Measurements from ENCODE around the gene CD22. TPM values are rescaled to one million over a fixed set of nuclear protein-coding genes. Genes with fewer than 3 reads are reported as not detected.
A peak's percentile ranks its signal among the peaks of the same experiment; 100 is the strongest.
"Not testable (repeated sequence)": the region's sequence is repeated elsewhere in the genome, so short reads cannot be mapped to it uniquely, and the experiment has no call there.

CD22 gene
- total RNA-seq, 1 experiment from 2014 or later, result not detected

GRCh38 chr19:35378356-35378755 lies 49.4 kb downstream of the CD22 start:
- no peaks in the 10 kb centered on the region for H3K79me2 ChIP-seq (ENCODE audit: insufficient read depth, low read length)
- no peaks in the 10 kb centered on the region for H4K20me1 ChIP-seq (ENCODE audit: control insufficient read depth, insufficient read depth, insufficient read length)
- H3K4ac ChIP-seq (ENCODE audit: low read depth, low read length), result no peak overlapping the region
- no peak overlapping the region for H2BK5ac ChIP-seq (ENCODE audit: insufficient read length, low read length)
- H3K9ac ChIP-seq (ENCODE audit: extremely low read depth, insufficient read length, low read length), result no peak overlapping the region
- TF ChIP-seq CTCF (conservative IDR thresholded peaks at IDR 0.05), result no peak
- WGBS (ENCODE audit: extremely low coverage, insufficient read length, low lambda C conversion rate), result no CpG with 5 or more reads among the region's 3 CpGs
- H4K8ac ChIP-seq (replicated peaks; ENCODE audit: insufficient read length, low read depth, low read length), result no peak overlapping the region
- no peaks in the 10 kb centered on the region; a peak in 1 of 7 replicates for H3K36me3 Mint-ChIP-seq (ENCODE audit: insufficient read depth in 1 of 3, low read depth in 3 of 3)
- peaks cover 5% of the 10 kb centered on the region for H3K9me3 ChIP-seq (ENCODE audit: control insufficient read depth, low read depth, low read length)
- no peak overlapping the region for H3K4me3 Mint-ChIP-seq
- H4K91ac ChIP-seq (ENCODE audit: insufficient read length, low read depth, low read length), result no peak overlapping the region
- no peaks in the 10 kb centered on the region for H3K23me2 ChIP-seq (ENCODE audit: insufficient read length, low read depth, low read length, poor library complexity, severe bottlenecking)
- H2BK15ac ChIP-seq (ENCODE audit: low read depth, low read length), result no peak overlapping the region
- H2BK120ac ChIP-seq (ENCODE audit: low read depth, low read length, poor library complexity, severe bottlenecking), result no peak overlapping the region
- H3K27me3 Mint-ChIP-seq (ENCODE audit: low read depth), result peaks cover 43% of the 10 kb centered on the region
- H3T11ph ChIP-seq (ENCODE audit: low read length), result no peak overlapping the region
- no peak overlapping the region for H3K27ac Mint-ChIP-seq
- no peaks in the 10 kb centered on the region for H3K27me3 ChIP-seq (ENCODE audit: insufficient read depth, low read length)
- H3K23ac ChIP-seq (ENCODE audit: insufficient read length, low read depth, low read length), result no peak overlapping the region
- H2AK5ac ChIP-seq (ENCODE audit: insufficient read length, low read length), result no peak overlapping the region
- no peak for DNase-seq
- no peaks in the 10 kb centered on the region for H3K79me1 ChIP-seq (ENCODE audit: insufficient read depth, low read depth, low read length, poor library complexity, severe bottlenecking)
- H2BK20ac ChIP-seq (ENCODE audit: low read depth, low read length, poor library complexity, severe bottlenecking), result no peak overlapping the region
- peaks cover 23 to 24% of the 10 kb centered on the region in 2 experiments for H3K4me1 Mint-ChIP-seq
- no peak overlapping the region for H2BK12ac ChIP-seq (ENCODE audit: insufficient read length, low read depth, low read length)
- no peak overlapping the region for H3K56ac ChIP-seq (ENCODE audit: insufficient read length, low read depth, low read length)
- H3K18ac ChIP-seq (ENCODE audit: insufficient read length, low read depth, low read length), result no peak overlapping the region
- no peak overlapping the region for H2AFZ ChIP-seq (ENCODE audit: low read length)
- no peak overlapping the region for H3K14ac ChIP-seq (ENCODE audit: insufficient read depth, low read length)
- 0 out of 2 replicates have a peak, but pooled peaks cover 2% of the 10 kb centered on the region for H3K4me1 ChIP-seq (ENCODE audit: insufficient read depth, low read length)
- H3K9me3 Mint-ChIP-seq, result peaks cover 22 to 26% of the 10 kb centered on the region in 2 experiments
- H3K27ac ChIP-seq (ENCODE audit: insufficient read length, low read depth, low read length), result no peak overlapping the region
- no peak overlapping the region for H4K5ac ChIP-seq (ENCODE audit: insufficient read length, low read depth, low read length)
- no peak overlapping the region for H3K4me2 ChIP-seq (ENCODE audit: insufficient read depth, insufficient read length, low read length)

GRCh38 chr19:35379545-35379944 lies 50.6 kb downstream of the CD22 start:
- not testable (repeated sequence) for H3K27ac ChIP-seq (ENCODE audit: insufficient read length, low read depth, low read length); H2BK120ac ChIP-seq (ENCODE audit: low read depth, low read length, poor library complexity, severe bottlenecking); H3K79me2 ChIP-seq (ENCODE audit: insufficient read depth, low read length); DNase-seq; H3T11ph ChIP-seq (ENCODE audit: low read length); H2BK12ac ChIP-seq (ENCODE audit: insufficient read length, low read depth, low read length); H3K9ac ChIP-seq (ENCODE audit: extremely low read depth, insufficient read length, low read length); H4K5ac ChIP-seq (ENCODE audit: insufficient read length, low read depth, low read length); H3K4me3 Mint-ChIP-seq; H3K4ac ChIP-seq (ENCODE audit: low read depth, low read length); H3K36me3 Mint-ChIP-seq (ENCODE audit: insufficient read depth in 1 of 3, low read depth in 3 of 3); H3K14ac ChIP-seq (ENCODE audit: insufficient read depth, low read length); H3K27me3 ChIP-seq (ENCODE audit: insufficient read depth, low read length); H3K4me2 ChIP-seq (ENCODE audit: insufficient read depth, insufficient read length, low read length); H3K18ac ChIP-seq (ENCODE audit: insufficient read length, low read depth, low read length); H2BK15ac ChIP-seq (ENCODE audit: low read depth, low read length); H3K23ac ChIP-seq (ENCODE audit: insufficient read length, low read depth, low read length); H2BK20ac ChIP-seq (ENCODE audit: low read depth, low read length, poor library complexity, severe bottlenecking); H3K4me1 ChIP-seq (ENCODE audit: insufficient read depth, low read length); H3K56ac ChIP-seq (ENCODE audit: insufficient read length, low read depth, low read length); H4K8ac ChIP-seq (replicated peaks; ENCODE audit: insufficient read length, low read depth, low read length); H4K91ac ChIP-seq (ENCODE audit: insufficient read length, low read depth, low read length); H2BK5ac ChIP-seq (ENCODE audit: insufficient read length, low read length); H2AFZ ChIP-seq (ENCODE audit: low read length); H3K79me1 ChIP-seq (ENCODE audit: insufficient read depth, low read depth, low read length, poor library complexity, severe bottlenecking); H2AK5ac ChIP-seq (ENCODE audit: insufficient read length, low read length); H4K20me1 ChIP-seq (ENCODE audit: control insufficient read depth, insufficient read depth, insufficient read length); H3K23me2 ChIP-seq (ENCODE audit: insufficient read length, low read depth, low read length, poor library complexity, severe bottlenecking)
- peak overlapping the region in 1 of 3 experiments; percentile 48; a peak in 1 of 7 replicates for H3K27ac Mint-ChIP-seq
- H3K4me1 Mint-ChIP-seq, result peaks cover 23 to 24% of the 10 kb centered on the region in 2 experiments
- H3K27me3 Mint-ChIP-seq (ENCODE audit: low read depth), result peaks cover 42% of the 10 kb centered on the region
- no CpG with 5 or more reads among the region's 5 CpGs for WGBS (ENCODE audit: extremely low coverage, insufficient read length, low lambda C conversion rate)
- peaks cover 28 to 35% of the 10 kb centered on the region in 2 experiments for H3K9me3 Mint-ChIP-seq
- peaks cover 11% of the 10 kb centered on the region for H3K9me3 ChIP-seq (ENCODE audit: control insufficient read depth, low read depth, low read length)

Measured in H9 (cell line).